ENCODE data around the gene PER3. TPM values are rescaled to one million over a fixed set of nuclear protein-coding genes. Genes with fewer than 3 reads are reported as not detected.

The PER3 gene
- total and polyA plus RNA-seq, 10 of the 15 experiments (the other 5 are each of a cell fraction or from before 2014, with no cell fraction given): 0.06 to 0.64 (median 0.13) TPM; not detected in 1

DNA sequence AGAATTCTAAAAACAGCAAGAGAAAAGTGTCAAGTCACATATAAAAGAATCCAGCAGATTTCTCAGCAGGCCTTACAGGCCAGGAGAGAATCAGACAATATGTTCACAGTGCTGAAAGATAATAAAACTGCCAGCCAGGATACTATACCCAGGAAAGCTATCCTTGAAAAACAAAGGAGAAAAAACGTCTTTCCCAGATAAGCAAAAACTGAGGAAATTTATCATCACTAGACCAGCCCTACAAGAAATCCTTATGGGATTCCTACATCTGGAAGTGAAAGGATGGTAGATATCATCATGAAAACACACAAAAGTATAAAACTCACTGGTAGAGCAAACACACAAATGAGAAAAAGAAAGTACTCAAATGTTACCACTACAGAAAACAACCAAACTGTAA is 93.9 kb downstream of the PER3 start:
- FAIRE-seq: no peak
- BruUV-seq (replicated peaks): no TSS peak
- ATAC-seq: no peak
- H3K79me2 ChIP-seq (ENCODE audit: control insufficient read depth, insufficient read depth, low read length): no peaks in the 10 kb centered on the region
- RAD21 ChIA-PET (ENCODE audit: unreplicated experiment): no interaction called here
- in situ Hi-C loops (cut with MboI): no loop called here
- H3K9me3 ChIP-seq (replicated peaks; ENCODE audit: control insufficient read depth, insufficient read depth, low read length): no peaks in the 10 kb centered on the region; the same call in 2 of the 3 replicates
- intact Hi-C loops (cut with micrococcal nuclease; ENCODE audit: unreplicated experiment): no loop called here
- H3K4me2 ChIP-seq (ENCODE audit: control insufficient read depth, insufficient read depth): no peak overlapping the region
- SMC1A ChIA-PET (ENCODE audit: uncharacterized antibody, unreplicated experiment): interaction anchor here (0.6 kb wide), 1 partner anchor 134 kb away, joined by 3 read pairs; no protein-coding TSS in a partner anchor
- WGBS (ENCODE audit: insufficient coverage, insufficient replicate concordance, low lambda C conversion rate, missing lambda C conversion rate): 0% methylated on average over 1 of the region's 1 CpG
- no peak overlapping the region for H3K4me3 ChIP-seq
- no peak overlapping the region for H2AFZ ChIP-seq (ENCODE audit: control insufficient read depth, low read depth, low read length)
- no peaks in the 10 kb centered on the region for H3K4me1 ChIP-seq (ENCODE audit: control insufficient read depth, insufficient read depth, low read length)
- H4K20me1 ChIP-seq (ENCODE audit: control insufficient read depth, insufficient read depth): no peaks in the 10 kb centered on the region
- DNase-seq (ENCODE audit: low read depth, low spot score): no peak
- CTCF ChIA-PET: interaction anchor here (0.6 kb wide), 1 partner anchor 167 kb away, joined by 4 read pairs; no protein-coding TSS in a partner anchor
- no peaks in the 10 kb centered on the region for H3K36me3 ChIP-seq (ENCODE audit: control insufficient read depth in 2 of 2, insufficient read depth in 2 of 2, low read length in 1 of 2)
- no peak overlapping the region for H3K9ac ChIP-seq (ENCODE audit: control insufficient read depth, insufficient read depth, low read length)
- H3K27me3 ChIP-seq (replicated peaks in 1 of 2; ENCODE audit: control insufficient read depth in 2 of 2, insufficient read depth in 2 of 2, low read length in 1 of 2): no peaks in the 10 kb centered on the region
- POLR2A ChIA-PET: no interaction called here
- no peak overlapping the region for H3K27ac ChIP-seq (ENCODE audit: control insufficient read depth, insufficient read depth)
- TF ChIP-seq FOXK2 (IDR thresholded peaks at IDR 0.05) (no peak), YY1 (IDR thresholded peaks at IDR 0.05; ENCODE audit: low read depth, low read length) (no peak), TCF7 (IDR thresholded peaks at IDR 0.05; ENCODE audit: borderline replicate concordance) (no peak), ZNF207 (IDR thresholded peaks at IDR 0.05; ENCODE audit: borderline replicate concordance) (no peak), CUX1 (IDR thresholded peaks at IDR 0.05; ENCODE audit: insufficient replicate concordance, low read depth, low read length) (no peak), BRCA1 (IDR thresholded peaks at IDR 0.05; ENCODE audit: low read depth, low read length) (no peak), RUNX3 (IDR thresholded peaks at IDR 0.05; ENCODE audit: low read length) (no peak), SMC3 (IDR thresholded peaks at IDR 0.05; ENCODE audit: borderline replicate concordance, low read length) (no peak), ZSCAN29 (IDR thresholded peaks at IDR 0.05) (no peak), ETV6 (conservative IDR thresholded peaks at IDR 0.05 in 1 of 2, IDR thresholded peaks at IDR 0.05 in 1 of 2; ENCODE audit: borderline replicate concordance in 1 of 2, low read depth in 1 of 2) (no peak), ZNF384 (IDR thresholded peaks at IDR 0.05; ENCODE audit: borderline replicate concordance, low read depth, low read length) (no peak), RBBP5 (conservative IDR thresholded peaks at IDR 0.05) (no peak), MEF2A (IDR thresholded peaks at IDR 0.05; ENCODE audit: insufficient read depth, low read depth, low read length) (no peak)
- TF ChIP-seq, protein P1, sequence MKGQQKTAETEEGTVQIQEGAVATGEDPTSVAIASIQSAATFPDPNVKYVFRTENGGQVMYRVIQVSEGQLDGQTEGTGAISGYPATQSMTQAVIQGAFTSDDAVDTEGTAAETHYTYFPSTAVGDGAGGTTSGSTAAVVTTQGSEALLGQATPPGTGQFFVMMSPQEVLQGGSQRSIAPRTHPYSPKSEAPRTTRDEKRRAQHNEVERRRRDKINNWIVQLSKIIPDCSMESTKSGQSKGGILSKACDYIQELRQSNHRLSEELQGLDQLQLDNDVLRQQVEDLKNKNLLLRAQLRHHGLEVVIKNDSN (IDR thresholded peaks at IDR 0.05; ENCODE audit: borderline replicate concordance, extremely low read length, insufficient read depth, low read depth, low read length): no peak
- TF ChIP-seq, protein P2, sequence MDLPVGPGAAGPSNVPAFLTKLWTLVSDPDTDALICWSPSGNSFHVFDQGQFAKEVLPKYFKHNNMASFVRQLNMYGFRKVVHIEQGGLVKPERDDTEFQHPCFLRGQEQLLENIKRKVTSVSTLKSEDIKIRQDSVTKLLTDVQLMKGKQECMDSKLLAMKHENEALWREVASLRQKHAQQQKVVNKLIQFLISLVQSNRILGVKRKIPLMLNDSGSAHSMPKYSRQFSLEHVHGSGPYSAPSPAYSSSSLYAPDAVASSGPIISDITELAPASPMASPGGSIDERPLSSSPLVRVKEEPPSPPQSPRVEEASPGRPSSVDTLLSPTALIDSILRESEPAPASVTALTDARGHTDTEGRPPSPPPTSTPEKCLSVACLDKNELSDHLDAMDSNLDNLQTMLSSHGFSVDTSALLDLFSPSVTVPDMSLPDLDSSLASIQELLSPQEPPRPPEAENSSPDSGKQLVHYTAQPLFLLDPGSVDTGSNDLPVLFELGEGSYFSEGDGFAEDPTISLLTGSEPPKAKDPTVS (IDR thresholded peaks at IDR 0.05; ENCODE audit: low read depth, low read length): no peak
